ENCODE results near the gene CADPS2. TPM values are rescaled to one million over a fixed set of nuclear protein-coding genes. Genes with fewer than 3 reads are reported as not detected.

CADPS2 gene
- total and polyA plus RNA-seq, 12 donors = 14.6 to 103 (median 39.4) TPM

- Histone ChIP-seq H3K27me3 (no peaks in the 10 kb centered on the region), H3K36me3 (replicated peaks in 1 of 2) (no peaks in the 10 kb centered on the region), H3K4me1 (replicated peaks in 1 of 2) (no peaks in the 10 kb centered on the region), H3K27ac (no peak overlapping the region), H3K9me3 (replicated peaks in 1 of 3) (no peaks in the 10 kb centered on the region), H3K4me3 (no peak overlapping the region)
- 87 to 97% (median 95%) methylated on average over 5 of the region's 5 CpGs for whole genome bisulfite sequencing, 4 donors
- TF ChIP-seq CTCF (IDR thresholded peaks at IDR 0.05) (no peak), POLR2A (IDR thresholded peaks at IDR 0.05) (no peak)
- no peak for DNase-seq
- intact Hi-C loops (cut with DNase I) = no loop called here
Measured at GRCh38 chr7:122487131-122487530, 399.1 kb downstream of the CADPS2 start.

- H3K27ac ChIP-seq = no peak overlapping the region
- no peak for TF ChIP-seq POLR2A (IDR thresholded peaks at IDR 0.05)
- no peak for TF ChIP-seq CTCF (IDR thresholded peaks at IDR 0.05)
- no peak for DNase-seq
- no peak overlapping the region for H3K4me3 ChIP-seq
- H3K36me3 ChIP-seq (replicated peaks in 1 of 2) = no peaks in the 10 kb centered on the region
- no peaks in the 10 kb centered on the region for H3K27me3 ChIP-seq
- H3K9me3 ChIP-seq (replicated peaks in 1 of 3) = no peaks in the 10 kb centered on the region
- intact Hi-C loops (cut with DNase I) = no loop called here
- no peaks in the 10 kb centered on the region for H3K4me1 ChIP-seq (replicated peaks in 1 of 2)
Measured at GRCh38 chr7:122485856-122486255, 400.4 kb downstream of the CADPS2 start.

- intact Hi-C loops (cut with DNase I) = no loop called here
- Histone ChIP-seq H3K9me3 (replicated peaks in 1 of 3) (no peaks in the 10 kb centered on the region), H3K4me3 (no peak overlapping the region), H3K27me3 (no peaks in the 10 kb centered on the region), H3K27ac (no peak overlapping the region), H3K4me1 (replicated peaks in 1 of 2) (no peaks in the 10 kb centered on the region), H3K36me3 (replicated peaks in 1 of 2) (no peaks in the 10 kb centered on the region)
- 90 to 95% (median 94%) methylated on average over 4 of the region's 4 CpGs for WGBS, 4 donors
- DNase-seq = no peak
- TF ChIP-seq CTCF (IDR thresholded peaks at IDR 0.05) = no peak
- TF ChIP-seq POLR2A (IDR thresholded peaks at IDR 0.05) = no peak
Measured at GRCh38 chr7:122482212-122482611, 404.0 kb downstream of the CADPS2 start.

DNA sequence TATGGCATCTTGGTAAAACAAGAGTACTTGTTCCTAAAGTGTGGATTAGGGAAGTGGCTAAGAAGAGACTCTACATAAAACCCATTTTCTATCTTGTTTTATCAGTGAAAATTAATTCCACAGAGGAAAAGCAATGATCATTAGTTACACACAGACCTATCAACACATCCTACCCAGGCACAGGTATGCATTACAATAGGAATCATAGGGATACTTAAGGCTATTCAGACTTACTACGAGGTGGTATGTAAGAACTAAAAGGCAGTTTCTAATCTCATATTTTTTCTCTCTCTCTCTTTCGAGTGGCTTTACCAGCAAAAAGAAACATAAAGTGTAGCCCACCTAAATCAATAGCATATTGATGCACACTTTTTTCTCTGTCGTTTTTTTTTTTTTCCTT is 415.4 kb downstream of the CADPS2 start:
- DNase-seq = no peak
- H3K4me3 ChIP-seq = no peak overlapping the region
- intact Hi-C loops (cut with DNase I) = no loop called here
- no peaks in the 10 kb centered on the region for H3K27me3 ChIP-seq
- WGBS, 4 donors = 77 to 82% (median 80%) methylated on average over 3 of the region's 3 CpGs
- H3K9me3 ChIP-seq (replicated peaks in 1 of 3) = no peaks in the 10 kb centered on the region
- no peaks in the 10 kb centered on the region for H3K4me1 ChIP-seq (replicated peaks in 1 of 2)
- TF ChIP-seq CTCF (IDR thresholded peaks at IDR 0.05) (no peak), POLR2A (IDR thresholded peaks at IDR 0.05) (no peak)
- H3K27ac ChIP-seq = no peak overlapping the region
- H3K36me3 ChIP-seq (replicated peaks in 1 of 2) = no peaks in the 10 kb centered on the region
